Measurements from ENCODE around the gene TNFSF13B.

DNA sequence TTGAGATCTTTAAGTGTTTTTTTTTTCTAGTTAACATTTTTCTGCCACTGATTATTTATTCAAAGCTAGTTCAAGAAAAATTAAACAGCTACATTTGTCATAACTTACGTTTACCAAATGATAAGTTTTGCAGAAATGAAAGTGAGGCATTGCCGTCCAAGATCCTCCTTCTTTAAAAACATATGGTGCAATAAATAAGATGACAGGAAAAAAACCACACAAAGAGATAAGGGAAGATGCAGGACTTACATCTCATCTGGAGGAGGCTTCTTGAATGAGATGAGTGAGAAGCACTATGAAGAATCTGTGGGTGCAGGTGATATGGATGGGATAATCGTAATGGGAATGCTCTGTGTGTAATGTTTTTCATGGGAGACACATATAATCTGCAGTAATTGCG, 12.4 kb downstream of the TNFSF13B start:
- TF ChIP-seq CTCF (IDR thresholded peaks at IDR 0.05; ENCODE audit: extremely low read depth in 1 of 2, insufficient read depth in 1 of 2, low read depth in 1 of 2, low read length in 2 of 2), result no peak
- no peak for TF ChIP-seq POLR2AphosphoS5 (IDR thresholded peaks at IDR 0.05; ENCODE audit: insufficient read depth, low read depth, low read length)
- TF ChIP-seq POLR2A (IDR thresholded peaks at IDR 0.05; ENCODE audit: low read depth, low read length), result no peak
- no peak for TF ChIP-seq EZH2 (IDR thresholded peaks at IDR 0.05; ENCODE audit: borderline replicate concordance, low read depth, low read length, severe bottlenecking)
